ENCODE results near the gene HNF4A.
A peak's percentile ranks its signal among the peaks of the same experiment; 100 is the strongest.
"Not testable (repeated sequence)": the region's sequence is repeated elsewhere in the genome, so short reads cannot be mapped to it uniquely, and the experiment has no call there.

The HNF4A gene

GRCh38 chr20:44463466-44463865, 108.0 kb downstream of the HNF4A start:
- DNase-seq (ENCODE audit: extremely low read depth in 1 of 2, low read depth in 1 of 2), result no peak

- DNase-seq (ENCODE audit: extremely low read depth in 1 of 2, low read depth in 1 of 2), result no peak
Measured at GRCh38 chr20:44464514-44464913, 109.0 kb downstream of the HNF4A start.

- no peak for DNase-seq (ENCODE audit: extremely low read depth in 1 of 2, low read depth in 1 of 2)
Measured at GRCh38 chr20:44465001-44465560, 109.6 kb downstream of the HNF4A start.

- DNase-seq (ENCODE audit: extremely low read depth in 1 of 2, low read depth in 1 of 2), result no peak
Measured at GRCh38 chr20:44467289-44467883, 111.9 kb downstream of the HNF4A start.

- no peak for DNase-seq (ENCODE audit: extremely low read depth in 1 of 2, low read depth in 1 of 2)
Measured at GRCh38 chr20:44468044-44468782, 112.7 kb downstream of the HNF4A start.

GRCh38 chr20:44470327-44470726, 114.8 kb downstream of the HNF4A start:
- no peak for DNase-seq (ENCODE audit: extremely low read depth in 1 of 2, low read depth in 1 of 2)

GRCh38 chr20:44471481-44471882, 116.0 kb downstream of the HNF4A start:
- no peak for DNase-seq (ENCODE audit: extremely low read depth in 1 of 2, low read depth in 1 of 2)

GRCh38 chr20:44472283-44472682, 116.8 kb downstream of the HNF4A start:
- DNase-seq (ENCODE audit: extremely low read depth in 1 of 2, low read depth in 1 of 2), result not testable (repeated sequence)

GRCh38 chr20:44475372-44475693, 119.8 kb downstream of the HNF4A start:
- no peak for DNase-seq (ENCODE audit: extremely low read depth in 1 of 2, low read depth in 1 of 2)

GRCh38 chr20:44475694-44476560, 120.4 kb downstream of the HNF4A start, which contains the start of gene TTPAL:
Gene TTPAL (plus strand): TSS chr20:44475874. CDS start chr20:44480000, 4,126 bp downstream.
- DNase-seq (ENCODE audit: extremely low read depth in 1 of 2, low read depth in 1 of 2), result peak; percentile 59 to 82

GRCh38 chr20:44477151-44477550, 121.7 kb downstream of the HNF4A start:
- no peak for DNase-seq (ENCODE audit: extremely low read depth in 1 of 2, low read depth in 1 of 2)

- DNase-seq (ENCODE audit: extremely low read depth in 1 of 2, low read depth in 1 of 2), result no peak
Measured at GRCh38 chr20:44478206-44478605, 122.7 kb downstream of the HNF4A start.

GRCh38 chr20:44479643-44480042, 124.1 kb downstream of the HNF4A start:
- DNase-seq (ENCODE audit: extremely low read depth in 1 of 2, low read depth in 1 of 2), result no peak

- no peak for DNase-seq (ENCODE audit: extremely low read depth in 1 of 2, low read depth in 1 of 2)
Measured at GRCh38 chr20:44480097-44480496, 124.6 kb downstream of the HNF4A start.

GRCh38 chr20:44481719-44482416, 126.4 kb downstream of the HNF4A start:
- no peak for DNase-seq (ENCODE audit: extremely low read depth in 1 of 2, low read depth in 1 of 2)

- no peak for DNase-seq (ENCODE audit: extremely low read depth in 1 of 2, low read depth in 1 of 2)
Measured at GRCh38 chr20:44483112-44483511, 127.6 kb downstream of the HNF4A start.

Measured in activated CD8-positive, alpha-beta memory T cell treated with anti-CD3 and anti-CD28 coated beads for 1 hour (primary cell).